IPS-18c (cell line): ENCODE results near the gene BMPR1B.

ENCODE experiments used
- H3K4me3 ChIP-seq: 2 replicates; pipeline ENCODE4 v1.7.0; 2013; ENCODE audit warnings: low read depth, mild to moderate bottlenecking, low read length, moderate library complexity; ENCODE audit not compliant: insufficient read depth
- H3K9me3 ChIP-seq: one replicate; pipeline ENCODE4 v1.6.1; 2013; ENCODE audit warnings: mild to moderate bottlenecking, low read length, moderate library complexity; ENCODE audit not compliant: control insufficient read depth, insufficient read depth

Gene BMPR1B

GRCh38 chr4:94959307-94959706 lies 201.6 kb downstream of the BMPR1B start:
- Histone ChIP-seq H3K4me3 (no peak overlapping the region), H3K9me3 (no peaks in the 10 kb centered on the region)

- Histone ChIP-seq H3K9me3 (no peaks in the 10 kb centered on the region), H3K4me3 (no peak overlapping the region)
Measured at GRCh38 chr4:94960708-94961107, 203.0 kb downstream of the BMPR1B start.

GRCh38 chr4:94961420-94961819 lies 203.7 kb downstream of the BMPR1B start:
- H3K9me3 ChIP-seq = no peaks in the 10 kb centered on the region

GRCh38 chr4:94962484-94962883 lies 204.7 kb downstream of the BMPR1B start:
- H3K9me3 ChIP-seq = no peaks in the 10 kb centered on the region
- no peak overlapping the region for H3K4me3 ChIP-seq

More at GRCh38 chr4:94961420-94961819, 203.7 kb downstream of the BMPR1B start:
- no peak overlapping the region for H3K4me3 ChIP-seq

GRCh38 chr4:94965852-94966251 lies 208.1 kb downstream of the BMPR1B start:
- H3K4me3 ChIP-seq = no peak overlapping the region
- H3K9me3 ChIP-seq = no peaks in the 10 kb centered on the region

- Histone ChIP-seq H3K4me3 (no peak overlapping the region), H3K9me3 (no peaks in the 10 kb centered on the region)
Measured at GRCh38 chr4:94968493-94968892, 210.7 kb downstream of the BMPR1B start.

- H3K4me3 ChIP-seq = no peak overlapping the region
- no peaks in the 10 kb centered on the region for H3K9me3 ChIP-seq
Measured at GRCh38 chr4:94970650-94971049, 212.9 kb downstream of the BMPR1B start.

GRCh38 chr4:94974773-94975172 lies 217.0 kb downstream of the BMPR1B start:
- Histone ChIP-seq H3K4me3 (no peak overlapping the region), H3K9me3 (no peaks in the 10 kb centered on the region)

GRCh38 chr4:94976371-94977011 lies 218.7 kb downstream of the BMPR1B start:
- Histone ChIP-seq H3K4me3 (no peak overlapping the region), H3K9me3 (no peaks in the 10 kb centered on the region)

GRCh38 chr4:94978904-94979303 lies 221.1 kb downstream of the BMPR1B start:
- H3K9me3 ChIP-seq = no peaks in the 10 kb centered on the region
- H3K4me3 ChIP-seq = no peak overlapping the region

- Histone ChIP-seq H3K9me3 (no peaks in the 10 kb centered on the region), H3K4me3 (no peak overlapping the region)
Measured at GRCh38 chr4:94979621-94980020, 221.9 kb downstream of the BMPR1B start.

GRCh38 chr4:94995684-94996394 lies 238.1 kb downstream of the BMPR1B start:
- no peak overlapping the region for H3K4me3 ChIP-seq
- no peaks in the 10 kb centered on the region for H3K9me3 ChIP-seq

GRCh38 chr4:95000076-95000648 lies 242.4 kb downstream of the BMPR1B start:
- H3K4me3 ChIP-seq = no peak overlapping the region
- no peaks in the 10 kb centered on the region for H3K9me3 ChIP-seq

GRCh38 chr4:95004912-95005311 lies 247.2 kb downstream of the BMPR1B start:
- no peak overlapping the region for H3K4me3 ChIP-seq
- H3K9me3 ChIP-seq = no peaks in the 10 kb centered on the region

- Histone ChIP-seq H3K9me3 (no peaks in the 10 kb centered on the region), H3K4me3 (no peak overlapping the region)
Measured at GRCh38 chr4:95007998-95008397, 250.2 kb downstream of the BMPR1B start.

- H3K9me3 ChIP-seq = no peaks in the 10 kb centered on the region
Measured at GRCh38 chr4:95013236-95013635, 255.5 kb downstream of the BMPR1B start.

GRCh38 chr4:95014068-95014467 lies 256.3 kb downstream of the BMPR1B start:
- no peak overlapping the region for H3K4me3 ChIP-seq
- H3K9me3 ChIP-seq = no peaks in the 10 kb centered on the region

More at GRCh38 chr4:95013236-95013635, 255.5 kb downstream of the BMPR1B start:
- no peak overlapping the region for H3K4me3 ChIP-seq

- no peak overlapping the region for H3K4me3 ChIP-seq
- no peaks in the 10 kb centered on the region for H3K9me3 ChIP-seq
Measured at GRCh38 chr4:95017305-95018064, 259.7 kb downstream of the BMPR1B start.
